H1 (cell line): ENCODE data around the gene LRRC28. TPM values are rescaled to one million over a fixed set of nuclear protein-coding genes. Genes with fewer than 3 reads are reported as not detected.

Experiments
- CTCF ChIA-PET: fragments of 300-600 bp; sonication (Branson Sonifier 250); formaldehyde crosslinking; loops from one replicate; lab custom pipeline; 2021; ENCODE audit not compliant: partially characterized antibody; lab: Charles Lee
- POLR2A ChIA-PET: fragments of 300-600 bp; sonication (Branson Sonifier 250); formaldehyde crosslinking; loops from one replicate; lab custom pipeline; 2021; ENCODE audit warnings: inconsistent platforms; ENCODE audit not compliant: partially characterized antibody; lab: Charles Lee
- DNase-seq, 2 experiments: peaks; one replicate each; pipeline versions ENCODE4 v3.0.0 to v3.0.0-alpha.2; 2010 to 2022; ENCODE audit warnings: low spot score in 2 of 2, low read depth in 1 of 2, mixed read lengths in 1 of 2
- FAIRE-seq: peaks from 2 replicates; lab custom pipeline; 2011; peaks lifted over from hg19 to GRCh38; lab: Jason Lieb, UNC
- H2AFZ ChIP-seq: 2 replicates; pipeline ENCODE4 v1.8.1; 2012; ENCODE audit warnings: low read length, inconsistent platforms
- H2AK5ac ChIP-seq: 2 replicates; pipeline ENCODE4 v1.6.1; 2013; ENCODE audit warnings: low read depth, low read length
- H2BK120ac ChIP-seq: replicated peaks from 2 replicates; pipeline ENCODE3; 2013; ENCODE audit warnings: low read depth, low read length, inconsistent platforms
- H2BK12ac ChIP-seq: 2 replicates; pipeline ENCODE4 v1.6.1; 2013; ENCODE audit warnings: low read depth, low read length
- H2BK15ac ChIP-seq: 2 replicates; pipeline ENCODE4 v1.6.1; 2013; ENCODE audit warnings: low read length
- H2BK20ac ChIP-seq: 2 replicates; pipeline ENCODE4 v1.6.1; 2013; ENCODE audit warnings: low read length
- H2BK5ac ChIP-seq: 2 replicates; pipeline ENCODE4 v1.6.1; 2013; ENCODE audit warnings: low read depth, low read length
- H3K14ac ChIP-seq: 2 replicates; pipeline ENCODE4 v1.6.1; 2013; ENCODE audit warnings: inconsistent platforms; ENCODE audit not compliant: insufficient read length
- H3K18ac ChIP-seq: 2 replicates; pipeline ENCODE4 v1.6.1; 2013; ENCODE audit warnings: low read length; ENCODE audit errors: extremely low read depth
- H3K23ac ChIP-seq: 2 replicates; pipeline ENCODE4 v1.6.1; 2013; ENCODE audit warnings: inconsistent platforms; ENCODE audit not compliant: insufficient read length
- H3K23me2 ChIP-seq: 2 replicates; pipeline ENCODE4 v1.6.1; 2013; ENCODE audit warnings: low read depth, low read length
- H3K27ac ChIP-seq: 2 replicates; pipeline ENCODE4 v1.6.1; 2011; ENCODE audit warnings: low read depth, low read length, inconsistent platforms
- H3K27me3 ChIP-seq, 4 experiments: replicated peaks in 1 of 4; 1 replicate in 1 of 4; 2 replicates in 3 of 4; pipeline versions ENCODE4 v1.6.1 to v1.8.1; 2011 to 2013; ENCODE audit warnings: low read length in 3 of 4, mild to moderate bottlenecking in 3 of 4, inconsistent platforms in 2 of 4, mixed read lengths in 2 of 4, moderate library complexity in 1 of 4; ENCODE audit not compliant: control insufficient read depth in 3 of 4, insufficient read depth in 3 of 4; ENCODE audit errors: extremely low read depth in 1 of 4
- H3K36me3 ChIP-seq, 4 experiments: 2 replicates each; pipeline versions ENCODE4 v1.6.1 to v1.8.1; 2011 to 2013; ENCODE audit warnings: mild to moderate bottlenecking in 4 of 4, low read length in 3 of 4, moderate library complexity in 2 of 4, control low read depth in 1 of 4, inconsistent platforms in 1 of 4; ENCODE audit not compliant: insufficient read depth in 4 of 4, control insufficient read depth in 2 of 4
- H3K4ac ChIP-seq: replicated peaks from 2 replicates; pipeline ENCODE3; 2013; ENCODE audit warnings: low read length, low read depth, mixed read lengths, inconsistent platforms; ENCODE audit not compliant: insufficient read length
- H3K4me1 ChIP-seq, 4 experiments: replicated peaks in 1 of 4; 1 replicate in 1 of 4; 2 replicates in 3 of 4; pipeline versions ENCODE4 v1.6.1 to v1.8.1; 2011 to 2013; ENCODE audit warnings: low read length in 3 of 4, inconsistent platforms in 2 of 4, mixed read lengths in 1 of 4; ENCODE audit not compliant: insufficient read depth in 4 of 4, control insufficient read depth in 3 of 4
- H3K4me2 ChIP-seq, 2 experiments: 2 replicates each; pipeline versions ENCODE4 v1.6.1 to v1.8.1; 2011 to 2013; ENCODE audit warnings: low read depth in 2 of 2, low read length in 2 of 2, control low read depth in 1 of 2, inconsistent platforms in 1 of 2, mild to moderate bottlenecking in 1 of 2; ENCODE audit not compliant: insufficient read depth in 1 of 2
- H3K4me3 ChIP-seq, 4 experiments: fragments of 200-600, 300-600 bp in 1 of 4; sonication (generic), shearing (Covaris generic), sonication (Bioruptor Twin) in 1 of 4; 2 replicates each; pipeline versions ENCODE4 v1.5.1 to v1.8.1; 2011 to 2016; ENCODE audit warnings: low read length in 4 of 4, low read depth in 3 of 4, control low read depth in 2 of 4, inconsistent platforms in 2 of 4, mild to moderate bottlenecking in 2 of 4, mixed read lengths in 1 of 4, moderate library complexity in 1 of 4; ENCODE audit not compliant: insufficient read depth in 2 of 4; ENCODE audit errors: extremely low read depth in 1 of 4
- H3K56ac ChIP-seq: replicated peaks from 2 replicates; pipeline ENCODE3; 2013; ENCODE audit warnings: low read depth, mild to moderate bottlenecking, mixed read lengths, low read length, inconsistent platforms; ENCODE audit not compliant: insufficient read length
- H3K79me1 ChIP-seq: 2 replicates; pipeline ENCODE4 v1.6.1; 2013; ENCODE audit warnings: low read depth, low read length, control low read depth
- H3K79me2 ChIP-seq, 2 experiments: 2 replicates each; pipeline versions ENCODE4 v1.6.1 to v1.8.1; 2012 to 2013; ENCODE audit warnings: low read length in 2 of 2, mild to moderate bottlenecking in 2 of 2, inconsistent platforms in 1 of 2; ENCODE audit not compliant: insufficient read depth in 2 of 2, control insufficient read depth in 1 of 2
- H3K9ac ChIP-seq, 4 experiments: replicated peaks in 1 of 4; 1 replicate in 1 of 4; 2 replicates in 3 of 4; pipeline versions ENCODE4 v1.6.1 to v1.8.1; 2011 to 2013; ENCODE audit warnings: low read depth in 3 of 4, low read length in 3 of 4, control low read depth in 2 of 4, mild to moderate bottlenecking in 2 of 4, moderate library complexity in 2 of 4, inconsistent platforms in 1 of 4; ENCODE audit errors: extremely low read depth in 1 of 4
- H3K9me3 ChIP-seq, 2 experiments: 2 replicates each; pipeline versions ENCODE4 v1.6.1 to v1.8.1; 2012 to 2013; ENCODE audit warnings: mild to moderate bottlenecking in 2 of 2, moderate library complexity in 2 of 2, control low read depth in 1 of 2, inconsistent platforms in 1 of 2, low read depth in 1 of 2, low read length in 1 of 2, mixed read lengths in 1 of 2; ENCODE audit not compliant: insufficient read depth in 2 of 2
- H4K20me1 ChIP-seq, 2 experiments: replicated peaks in 1 of 2; 2 replicates each; pipeline versions ENCODE3 to v1.8.1; 2011 to 2013; ENCODE audit warnings: inconsistent platforms in 2 of 2, low read length in 2 of 2, mild to moderate bottlenecking in 1 of 2; ENCODE audit not compliant: insufficient read depth in 2 of 2, control insufficient read depth in 1 of 2
- H4K5ac ChIP-seq: 2 replicates; pipeline ENCODE4 v1.6.1; 2013; ENCODE audit warnings: low read length, low read depth, mixed read lengths, inconsistent platforms; ENCODE audit not compliant: insufficient read length
- H4K8ac ChIP-seq: 2 replicates; pipeline ENCODE4 v1.8.0; 2013; ENCODE audit warnings: mild to moderate bottlenecking, moderate library complexity, low read length, inconsistent platforms; ENCODE audit not compliant: insufficient read depth; ENCODE audit errors: extremely low read depth
- H4K91ac ChIP-seq: replicated peaks from 2 replicates; pipeline ENCODE3; 2013; ENCODE audit warnings: low read length, mixed read lengths, inconsistent platforms; ENCODE audit not compliant: insufficient read length
- CEBPB ChIP-seq: IDR thresholded peaks from 2 replicates; pipeline ENCODE4 v1.6.1; 2012; ENCODE audit warnings: low read depth, low read length
- FOSL1 ChIP-seq: IDR thresholded peaks from 2 replicates; pipeline ENCODE4 v1.6.1; 2011; ENCODE audit warnings: mild to moderate bottlenecking, low read depth, low read length, moderate library complexity; ENCODE audit not compliant: insufficient read depth
- PHF8 ChIP-seq: fragments of 200-600 bp; sonication (generic); conservative IDR thresholded peaks from 2 replicates; pipeline ENCODE4 v1.7.1; 2012; ENCODE audit warnings: low read depth, mild to moderate bottlenecking, inconsistent platforms, low read length, moderate library complexity
- POLR2A ChIP-seq, 2 experiments: IDR thresholded peaks; 1 replicate in 1 of 2; 2 replicates in 1 of 2; pipeline ENCODE4 v1.6.1; 2011; ENCODE audit warnings: low read depth in 2 of 2, low read length in 2 of 2, mild to moderate bottlenecking in 2 of 2; ENCODE audit errors: control extremely low read depth in 1 of 2
- SP1 ChIP-seq: IDR thresholded peaks from 2 replicates; pipeline ENCODE4 v1.6.1; 2011; ENCODE audit warnings: low read depth, low read length
- WGBS, 2 experiments: shearing (Covaris generic) in 1 of 2; methylation state at CpG; one replicate each; pipeline versions ENCODE4 v1.1.6 to v1.1.7; 2013 to 2015; ENCODE audit warnings: low lambda C conversion rate in 2 of 2, mixed read lengths in 2 of 2, inconsistent platforms in 1 of 2, low coverage in 1 of 2, missing lambda C conversion rate in 1 of 2; ENCODE audit not compliant: insufficient replicate concordance in 2 of 2, insufficient coverage in 1 of 2, insufficient read length in 1 of 2; ENCODE audit errors: extremely low coverage in 1 of 2, missing lambda C conversion rate in 1 of 2; 5-methylcytosine and 5-hydroxymethylcytosine counted together
- polyA plus RNA-seq, 7 experiments: library from polyadenylated mRNA; depleted of rRNA in 3 of 7; stranded (reverse) in 5 of 7; unstranded in 2 of 7; fragments of >200 nt in 5 of 7; fragments of 200-250 nt in 2 of 7; gene quantifications; 1 replicate in 5 of 7; 2 replicates in 1 of 7; 4 replicates in 1 of 7; pipeline versions ENCODE4 v1.2.1 to v1.2.3, GENCODE V29; 2011 to 2013; ENCODE audit warnings: missing spikeins in 2 of 7, mixed read lengths in 2 of 7
- total RNA-seq: library from RNA; stranded (reverse); fragmentation: NEBNext Ultra II Directional; extraction: Animal tissue kit (Norgen Biotek cat#: 25700); gene quantifications from 2 replicates; pipeline ENCODE4 v1.2.1, GENCODE V29; 2021

The LRRC28 gene
- total and polyA plus RNA-seq, 2 of the 8 experiments (the other 6 are each of a cell fraction or from before 2014, with no cell fraction given): 20.2 to 23.3 TPM

GRCh38 chr15:99416191-99417188 lies 165.2 kb downstream of the LRRC28 start:
- no peak overlapping the region for H3K27ac ChIP-seq

More at GRCh38 chr15:99416191-99417188, 165.2 kb downstream of the LRRC28 start:
- H2AK5ac ChIP-seq: no peak overlapping the region
- H3K27me3 ChIP-seq: no peaks in the 10 kb centered on the region
- H2BK20ac ChIP-seq: no peak overlapping the region
- H3K23me2 ChIP-seq: no peaks in the 10 kb centered on the region
- H3K4me1 ChIP-seq: peaks cover 0 to 2% (median 0%) of the 10 kb centered on the region in 4 experiments; a peak in 1 of 7 replicates
- H3K4ac ChIP-seq: no peak overlapping the region
- H3K14ac ChIP-seq: no peak overlapping the region
- no peaks in the 10 kb centered on the region for H3K9me3 ChIP-seq
- no peak overlapping the region for H4K91ac ChIP-seq
- H2AFZ ChIP-seq: peak overlapping the region; percentile 43; the same call in 1 of the 2 replicates
- TF ChIP-seq SP1: no peak
- no peak for TF ChIP-seq CEBPB
- no peak for TF ChIP-seq FOSL1
- TF ChIP-seq PHF8: no peak
- TF ChIP-seq POLR2A (IDR thresholded peaks at IDR 0.05; ENCODE audit: control extremely low read depth in 1 of 2, low read depth in 2 of 2, low read length in 2 of 2): no peak
- H4K8ac ChIP-seq: no peak overlapping the region; the same call in 1 of the 2 replicates
- peaks cover 0 to 2% of the 10 kb centered on the region in 2 experiments for H4K20me1 ChIP-seq
- H2BK5ac ChIP-seq: no peak overlapping the region
- no peak overlapping the region for H3K23ac ChIP-seq
- H3K4me2 ChIP-seq: no peak overlapping the region; a peak in 1 of 4 replicates
- no peak overlapping the region for H2BK12ac ChIP-seq
- WGBS, 2 experiments: 76% methylated on average over 19 of the region's 19 CpGs; no CpG with 5 or more reads in 1 of the 2 experiments
- ChIA-PET CTCF (interaction anchor here (0.6 to 1.6 kb wide), 8 partner anchors 9 to 340 kb away, joined by 3 to 6 read pairs (median 4); no protein-coding TSS in a partner anchor), POLR2A (no interaction called here)
- DNase-seq (peak in 1 of 2 experiments; percentile 45), FAIRE-seq (no peak)
- no peaks in the 10 kb centered on the region for H3K36me3 ChIP-seq
- H3K56ac ChIP-seq: no peak overlapping the region
- H3K9ac ChIP-seq: no peak overlapping the region
- H4K5ac ChIP-seq: no peak overlapping the region
- H3K79me2 ChIP-seq: no peaks in the 10 kb centered on the region
- no peak overlapping the region for H2BK120ac ChIP-seq
- H2BK15ac ChIP-seq: no peak overlapping the region
- H3K79me1 ChIP-seq: no peaks in the 10 kb centered on the region
- no peak overlapping the region; the same call in 1 of the 2 replicates for H3K18ac ChIP-seq
- no peak overlapping the region for H3K4me3 ChIP-seq
